GM12875 (cell line): ENCODE results near the gene ATG13.

Source experiments
- H3K4me3 ChIP-seq: one replicate; pipeline ENCODE4 v1.5.1; 2011; ENCODE audit warnings: low read depth, low read length, control low read depth
- TF ChIP-seq, protein P1 (sequence below): IDR thresholded peaks from 2 replicates; pipeline ENCODE4 v1.5.1; 2011; ENCODE audit warnings: low read depth, mild to moderate bottlenecking, control low read depth, inconsistent platforms, low read length, moderate library complexity, borderline replicate concordance; ENCODE audit not compliant: insufficient read depth

The ATG13 gene

DNA sequence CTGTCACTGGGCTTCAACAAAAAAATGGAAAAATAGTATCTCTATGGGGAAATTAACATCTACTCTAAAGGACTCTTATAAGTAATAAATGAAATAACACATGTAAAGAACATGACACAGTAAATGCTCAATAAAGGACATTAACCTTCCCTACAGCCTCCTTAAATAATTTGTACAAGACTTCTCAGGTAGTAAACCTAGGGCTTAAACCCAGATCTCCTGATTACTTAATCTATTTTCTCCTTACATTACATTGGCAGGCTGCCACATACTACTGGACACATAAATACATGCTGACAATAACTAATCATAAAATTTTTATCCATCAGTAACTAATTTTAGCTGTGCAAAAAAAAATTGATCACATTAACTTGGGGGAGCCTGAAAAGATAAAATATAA lies 28.4 kb upstream of the ATG13 start:
- no peak overlapping the region for H3K4me3 ChIP-seq
- TF ChIP-seq, protein P1, sequence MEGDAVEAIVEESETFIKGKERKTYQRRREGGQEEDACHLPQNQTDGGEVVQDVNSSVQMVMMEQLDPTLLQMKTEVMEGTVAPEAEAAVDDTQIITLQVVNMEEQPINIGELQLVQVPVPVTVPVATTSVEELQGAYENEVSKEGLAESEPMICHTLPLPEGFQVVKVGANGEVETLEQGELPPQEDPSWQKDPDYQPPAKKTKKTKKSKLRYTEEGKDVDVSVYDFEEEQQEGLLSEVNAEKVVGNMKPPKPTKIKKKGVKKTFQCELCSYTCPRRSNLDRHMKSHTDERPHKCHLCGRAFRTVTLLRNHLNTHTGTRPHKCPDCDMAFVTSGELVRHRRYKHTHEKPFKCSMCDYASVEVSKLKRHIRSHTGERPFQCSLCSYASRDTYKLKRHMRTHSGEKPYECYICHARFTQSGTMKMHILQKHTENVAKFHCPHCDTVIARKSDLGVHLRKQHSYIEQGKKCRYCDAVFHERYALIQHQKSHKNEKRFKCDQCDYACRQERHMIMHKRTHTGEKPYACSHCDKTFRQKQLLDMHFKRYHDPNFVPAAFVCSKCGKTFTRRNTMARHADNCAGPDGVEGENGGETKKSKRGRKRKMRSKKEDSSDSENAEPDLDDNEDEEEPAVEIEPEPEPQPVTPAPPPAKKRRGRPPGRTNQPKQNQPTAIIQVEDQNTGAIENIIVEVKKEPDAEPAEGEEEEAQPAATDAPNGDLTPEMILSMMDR, result no peak

DNA sequence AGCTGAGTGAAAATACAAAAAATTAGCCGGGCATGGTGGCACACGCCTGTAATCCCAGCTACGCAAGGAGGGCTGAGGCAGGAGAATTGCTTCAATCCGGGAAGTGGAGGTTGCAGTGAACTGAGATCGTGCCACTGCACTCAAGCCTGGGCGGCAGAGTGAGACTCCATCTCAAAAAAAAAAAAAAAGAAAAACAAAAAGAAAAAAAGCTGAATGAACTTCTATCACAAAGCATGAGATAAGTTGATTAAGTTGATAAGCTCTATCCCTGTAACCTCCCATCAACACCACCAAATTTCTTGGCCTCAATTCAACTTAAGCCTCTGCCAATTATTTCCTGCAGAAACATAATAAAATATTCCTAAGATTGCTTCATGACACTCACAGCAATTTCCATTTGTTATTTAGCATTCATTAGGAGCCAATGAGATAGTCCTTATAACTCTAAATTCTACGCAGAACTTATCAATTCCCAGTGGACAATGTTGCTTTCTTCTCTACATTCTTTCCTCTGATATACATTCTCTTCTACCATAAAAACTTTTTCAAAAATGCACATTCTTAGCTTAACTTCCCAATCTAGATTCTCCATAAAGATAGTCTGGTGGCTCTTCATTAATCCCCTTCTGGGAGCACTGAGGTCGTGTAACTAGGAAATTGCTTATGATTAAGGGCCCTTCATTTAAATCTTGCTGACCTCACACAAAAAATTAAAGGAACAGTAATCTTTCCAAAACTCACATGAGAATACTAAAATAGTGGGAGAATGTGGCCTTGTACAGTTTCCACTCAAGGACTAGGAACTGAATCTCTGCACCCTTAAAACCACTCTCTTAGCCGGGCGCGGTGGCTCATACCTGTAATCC lies 26.4 kb upstream of the ATG13 start:
- no peak overlapping the region for H3K4me3 ChIP-seq

DNA sequence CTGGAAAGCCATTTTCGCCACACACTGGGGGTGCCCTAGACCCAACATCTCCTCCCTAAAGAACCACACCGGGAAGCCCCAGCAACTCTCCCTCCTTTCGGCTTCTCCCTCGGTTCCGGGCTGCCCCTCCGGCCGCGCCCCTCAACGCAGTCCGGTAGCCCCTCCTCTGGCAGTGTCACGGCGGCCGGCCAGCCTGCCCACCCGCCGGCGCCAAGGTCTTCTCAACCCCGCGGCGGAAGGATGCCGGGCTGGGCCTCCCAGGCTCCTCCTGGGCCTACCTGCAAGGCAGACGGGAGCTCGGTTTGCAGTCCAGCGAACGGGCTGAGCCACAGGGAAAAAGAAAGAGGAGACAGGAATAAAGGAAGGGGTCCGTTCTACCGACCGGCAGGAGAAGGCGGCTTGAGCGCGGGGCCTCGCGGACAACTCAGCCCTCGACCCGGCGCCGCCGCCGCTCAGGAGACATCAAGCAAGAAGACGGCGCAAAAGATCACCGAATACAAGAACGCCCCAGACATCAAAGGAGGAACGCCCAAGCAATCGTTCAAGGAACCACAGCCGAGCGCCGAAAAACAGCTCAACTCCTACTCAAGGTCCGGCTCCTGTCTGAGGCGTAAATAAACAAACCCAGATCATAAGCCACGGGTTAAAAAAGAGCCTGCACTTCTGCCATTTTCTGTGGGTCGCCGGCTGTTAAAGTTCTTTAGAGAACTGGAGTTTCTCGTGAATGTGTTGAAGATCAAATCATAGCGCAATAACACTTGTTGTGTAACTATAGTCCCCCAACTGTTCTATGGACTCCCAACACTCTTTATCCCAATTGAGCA lies 23.6 kb upstream of the ATG13 start, which contains the start of gene AMBRA1:
Gene AMBRA1, minus strand, starts transcription at position 474 of the 824 bp plus-strand sequence. CDS start 45,643 bp downstream, outside the sequence.
- TF ChIP-seq, protein P1, result no peak
- H3K4me3 ChIP-seq, result peak within 1 kb of the TSS; percentile 86

More for the DNA sequence above, 26.4 kb upstream of the ATG13 start:
- TF ChIP-seq, protein P1, result no peak

DNA sequence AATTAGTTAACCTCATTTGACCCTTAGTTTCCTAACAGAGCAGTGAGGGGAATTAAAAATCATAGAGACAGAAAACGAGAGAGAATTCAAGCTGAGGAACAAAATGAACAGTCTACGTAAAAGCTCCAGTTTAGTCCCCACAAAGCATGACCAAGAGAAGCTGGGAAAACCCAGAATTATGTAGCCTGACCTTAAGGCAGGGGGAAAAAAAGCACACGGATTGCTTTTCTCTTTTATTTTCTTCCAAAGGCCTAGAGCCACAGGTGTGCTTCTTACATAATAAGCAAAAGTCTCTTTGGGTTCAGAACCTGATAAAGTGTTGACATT lies 23.0 kb upstream of the ATG13 start:
- H3K4me3 ChIP-seq, result peak overlapping the region; percentile 26
- TF ChIP-seq, protein P1, result no peak

DNA sequence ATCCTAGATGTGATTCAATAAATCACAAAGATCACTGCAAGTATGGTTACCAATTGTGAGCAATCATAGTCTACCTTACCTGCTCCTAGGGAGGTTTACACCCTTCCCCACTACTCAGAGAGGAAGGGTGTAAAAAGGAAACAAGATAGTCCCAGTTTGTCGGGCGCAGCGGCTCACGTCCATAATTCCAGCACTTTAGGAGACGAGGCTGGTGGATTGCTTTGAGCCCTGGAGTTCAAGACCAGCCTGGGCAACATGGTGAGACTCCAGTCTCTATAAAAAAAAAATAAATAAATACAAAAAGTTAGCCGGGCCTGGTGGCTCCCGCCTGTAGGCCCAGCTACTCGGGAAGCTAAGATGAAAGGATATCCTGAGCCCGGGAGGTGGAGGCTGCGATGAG lies 22.6 kb upstream of the ATG13 start:
- TF ChIP-seq, protein P1, result no peak
- H3K4me3 ChIP-seq, result no peak overlapping the region

DNA sequence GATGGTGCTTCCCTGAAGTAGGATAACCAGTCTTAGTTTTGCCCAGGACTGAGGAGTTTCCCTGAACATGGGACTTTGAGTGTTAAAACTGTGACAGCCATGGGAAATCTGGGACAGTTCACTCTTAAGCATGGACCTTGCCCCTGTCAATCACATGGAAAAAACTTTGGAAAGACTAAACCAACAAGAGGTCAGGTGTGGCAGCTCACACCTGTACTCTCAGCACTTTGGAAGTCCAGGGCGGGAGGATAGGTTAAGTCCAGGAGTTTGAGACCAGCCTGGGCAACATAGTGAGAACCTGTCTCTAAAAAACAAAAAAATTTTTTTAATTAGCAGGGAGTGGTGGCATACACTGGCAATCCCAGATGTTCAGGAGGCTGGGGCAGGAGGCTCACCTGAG lies 20.2 kb upstream of the ATG13 start:
- TF ChIP-seq, protein P1, result no peak
- H3K4me3 ChIP-seq, result no peak overlapping the region
